Left colon (tissue), 2 donors: ENCODE measurements around the gene MORC2. TPM values are rescaled to one million over a fixed set of nuclear protein-coding genes. Genes with fewer than 3 reads are reported as not detected.

Experiments used
- ATAC-seq: fragments of 200-7000 bp; cut with Tn5 transposase; one replicate; pipeline ENCODE4 v1.9.1; 2020; ENCODE audit warnings: mild to moderate bottlenecking, moderate library complexity
- DNase-seq, 2 donors: peaks; one replicate each; pipeline ENCODE4 v3.0.0-alpha.2; 2020
- intact Hi-C, 2 donors: fragments of 100-400 bp; cut with DNase I in 1 of 2; cut with micrococcal nuclease in 1 of 2; formaldehyde crosslinking; loops; one replicate each; pipeline versions ENCODE4 v1.11.2 to v1.14.0; 2022; cut with DNase I, micrococcal nuclease
- total RNA-seq, 2 donors: library from RNA; stranded (reverse); fragmentation: NEBNext Ultra II Directional; extraction: Animal tissue kit (Norgen Biotek cat#: 25700); gene quantifications; one replicate each; pipeline ENCODE4 v1.2.1, GENCODE V29; 2021
- donor health status: DM: no; HTN: no; CAD: no.
- donor health status: DM: yes; HTN: yes; CAD: no.

The MORC2 gene
- total RNA-seq, 2 donors from 2014 or later = 17.7 to 21.1 TPM

DNA sequence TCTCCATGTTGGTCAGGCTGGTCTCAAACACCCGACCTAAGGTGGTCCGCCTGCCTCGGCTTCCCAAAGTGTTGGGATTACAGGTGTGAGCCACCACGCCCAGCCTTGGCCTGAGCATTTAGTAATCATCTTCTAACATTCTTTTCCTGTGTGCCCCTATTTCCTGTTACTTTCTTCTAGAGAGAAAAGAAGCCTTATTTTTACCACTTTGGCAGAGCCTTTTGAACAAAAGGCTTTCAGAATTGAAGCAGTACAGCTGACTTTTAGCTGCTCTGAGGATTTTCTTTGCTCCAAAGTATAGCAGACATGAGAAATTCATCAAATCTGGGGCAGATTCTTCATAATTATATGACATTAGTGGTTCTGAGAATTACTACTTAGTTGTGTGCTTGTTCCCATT, 13.4 kb downstream of the MORC2 start:
- DNase-seq (no peak), ATAC-seq (no peak)
- intact Hi-C loops = no loop called here

DNA sequence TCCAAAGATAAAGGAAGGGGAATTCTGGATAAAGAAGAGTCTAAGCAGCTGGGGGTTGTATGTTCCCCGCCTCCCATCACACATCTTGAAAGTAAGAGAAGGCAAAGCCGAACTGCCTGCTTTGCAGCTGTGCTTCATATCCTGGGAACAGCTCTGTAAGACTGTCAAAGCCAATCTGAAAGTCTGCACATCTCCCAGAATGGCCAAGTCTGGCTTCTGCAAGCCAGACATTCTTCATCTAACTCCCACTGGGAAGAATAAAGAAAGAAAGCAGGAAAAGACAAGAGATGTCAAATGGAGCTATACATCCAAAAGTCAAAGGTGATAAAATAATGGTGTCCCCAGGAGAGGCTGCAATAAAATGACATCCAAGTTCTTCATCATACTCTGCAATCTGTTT, 15.4 kb downstream of the MORC2 start:
- no peak for DNase-seq
- ATAC-seq = no peak
- intact Hi-C loops = no loop called here

DNA sequence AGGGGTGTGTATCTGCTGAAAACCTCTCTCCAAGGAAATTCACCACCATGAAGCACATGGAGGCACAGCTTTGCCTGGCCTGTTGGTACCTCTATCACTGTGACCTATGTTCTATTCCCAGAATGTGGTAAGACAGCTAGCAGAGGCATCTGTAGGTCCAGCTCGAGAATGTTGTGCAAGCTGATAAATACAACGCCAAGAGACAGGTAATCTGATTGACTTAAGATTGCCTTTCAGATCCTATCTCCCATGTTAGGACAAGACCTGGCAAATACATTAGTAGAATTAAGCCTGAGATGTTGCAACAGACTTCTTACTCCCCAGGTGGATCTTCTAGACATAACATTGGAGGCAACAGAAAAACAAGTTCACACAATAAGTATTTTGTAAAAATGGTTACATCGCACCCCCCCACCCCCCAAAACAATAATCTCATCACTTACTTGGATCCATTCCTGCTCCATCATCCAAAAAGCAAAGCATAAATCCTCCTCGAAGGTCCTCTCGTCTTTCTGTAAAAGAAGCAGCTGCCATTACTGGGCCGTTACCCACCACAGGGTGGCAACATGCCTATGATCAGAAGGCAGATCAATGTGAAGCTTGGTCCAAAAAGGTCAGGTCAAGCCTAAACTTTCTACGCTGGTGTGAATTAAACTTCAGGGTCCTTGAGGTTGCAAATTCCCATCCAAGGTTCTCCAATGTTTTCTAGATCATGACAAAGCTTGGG, 18.5 kb downstream of the MORC2 start:
- DNase-seq (no peak), ATAC-seq (no peak)
- intact Hi-C loops = loop anchor here (5.0 to 10.0 kb wide), 3 partner anchors 132 to 195 kb away; partner anchors contain the start of genes PLA2G3 (in 1 of the 2) and SMTN (in 1 of the 2)

DNA sequence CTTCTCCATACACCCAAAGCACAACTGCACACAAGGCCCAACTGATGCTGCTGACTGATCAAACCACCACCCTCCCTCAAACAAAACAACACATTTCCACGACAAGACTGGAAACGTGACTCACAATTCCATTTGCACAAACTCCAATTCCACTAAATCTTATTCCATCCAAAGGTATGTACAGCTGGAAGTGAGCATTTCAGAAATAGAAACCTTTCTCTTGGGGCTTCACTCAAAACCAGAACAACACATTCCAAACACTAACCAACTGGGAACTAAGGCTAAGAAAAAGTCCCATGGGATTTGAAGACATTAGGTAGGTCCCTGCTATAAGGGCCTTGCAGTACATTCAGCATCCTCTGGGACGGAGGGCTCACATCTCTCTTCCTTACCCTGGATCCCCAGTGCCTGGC, 19.6 kb downstream of the MORC2 start:
- ATAC-seq (no peak), DNase-seq (no peak)
- intact Hi-C loops = loop anchor here (5.0 to 10.0 kb wide), 3 partner anchors 133 to 196 kb away; partner anchors contain the start of genes PLA2G3 (in 1 of the 2) and SMTN (in 1 of the 2)

DNA sequence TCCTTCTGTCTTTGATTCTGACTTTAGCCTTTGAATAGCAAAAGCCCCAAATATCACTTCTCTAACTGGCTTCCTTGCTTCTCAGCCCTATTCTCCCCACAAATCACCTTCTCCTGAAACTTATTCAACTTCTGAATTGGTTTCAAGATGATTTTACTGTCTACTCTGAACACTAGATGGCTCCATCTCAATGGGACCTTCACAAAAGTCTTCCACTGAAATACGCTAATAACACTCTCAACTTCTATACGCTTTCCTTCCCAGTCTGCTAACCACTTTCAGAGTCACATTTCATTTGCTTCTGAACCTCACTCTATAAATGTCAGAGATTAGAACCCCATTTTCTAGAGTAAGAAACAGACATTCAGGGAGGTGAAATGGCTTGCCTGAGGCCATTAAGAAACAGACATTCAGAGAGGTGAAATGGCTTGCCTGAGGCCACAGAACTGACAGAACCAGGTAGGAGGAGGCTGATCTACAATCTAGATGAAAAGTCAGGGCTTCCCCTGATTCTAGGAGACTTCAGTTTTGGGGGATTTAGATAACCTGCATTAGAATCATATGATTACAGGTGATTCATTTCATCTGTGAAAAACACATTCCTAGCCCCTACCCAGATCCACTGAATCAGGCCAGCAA, 20.6 kb downstream of the MORC2 start:
- intact Hi-C loops = loop anchor here (5.0 to 10.0 kb wide), 3 partner anchors 134 to 197 kb away; partner anchors contain the start of genes PLA2G3 (in 1 of the 2) and SMTN (in 1 of the 2)
- DNase-seq (no peak), ATAC-seq (peak; percentile 80)

DNA sequence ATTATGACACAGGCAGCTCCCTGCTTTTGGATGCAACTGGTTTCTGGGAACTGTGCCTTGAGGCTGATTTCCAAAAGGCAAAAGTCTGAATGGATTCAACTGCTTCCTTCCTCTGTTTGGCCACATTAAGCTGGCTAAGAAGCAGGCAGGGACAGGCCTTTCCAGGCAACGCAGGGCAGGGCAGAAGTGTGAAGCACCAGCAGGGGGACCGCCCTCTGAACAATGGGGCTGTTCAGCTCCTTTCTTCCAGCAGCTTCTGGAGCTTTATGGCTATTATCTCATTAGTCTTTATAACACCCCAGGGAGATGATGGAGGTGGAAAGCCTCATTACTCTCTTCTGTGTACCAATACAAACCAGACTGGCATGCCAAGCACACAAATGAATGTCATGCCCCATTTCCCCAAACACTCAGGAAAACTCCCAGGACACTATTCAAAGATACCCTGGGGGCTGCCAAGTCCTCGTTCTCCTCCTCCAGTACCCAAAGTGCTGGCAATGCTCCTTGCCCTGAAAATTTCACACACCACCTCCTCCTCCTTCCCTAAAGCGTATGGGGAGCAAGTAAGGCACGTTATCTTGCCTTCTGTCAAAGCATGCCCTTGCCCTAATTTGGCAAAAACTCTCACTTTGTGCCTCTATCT, 21.3 kb downstream of the MORC2 start:
- ATAC-seq = peak; percentile 81
- peak in 1 of 2 donors; percentile 42 for DNase-seq
- intact Hi-C loops = loop anchor here (5.0 to 10.0 kb wide), 3 partner anchors 135 to 198 kb away; partner anchors contain the start of genes PLA2G3 (in 1 of the 2) and SMTN (in 1 of the 2)

DNA sequence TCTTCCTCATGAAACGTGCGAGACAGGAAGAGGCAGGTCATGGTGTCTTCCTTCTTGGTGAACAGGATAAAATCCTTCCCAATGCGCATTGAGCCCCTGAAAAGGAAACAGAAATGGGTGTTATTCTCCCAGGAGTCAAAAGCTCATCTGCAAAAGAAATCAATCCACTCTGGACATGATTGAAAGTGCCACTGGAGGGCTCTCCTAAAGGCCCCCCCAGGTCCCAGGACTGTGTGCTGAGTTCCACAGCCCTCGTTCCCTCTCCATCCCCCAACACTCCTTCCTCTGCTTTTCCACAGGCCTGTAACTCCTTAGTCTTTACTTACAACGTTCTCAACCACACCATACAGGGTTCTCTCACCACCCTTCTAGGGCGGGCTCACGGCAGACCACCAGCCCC, 22.2 kb downstream of the MORC2 start:
- ATAC-seq = no peak
- intact Hi-C loops = loop anchor here (5.0 to 10.0 kb wide), 3 partner anchors 136 to 198 kb away; partner anchors contain the start of genes PLA2G3 (in 1 of the 2) and SMTN (in 1 of the 2)
- DNase-seq = no peak

DNA sequence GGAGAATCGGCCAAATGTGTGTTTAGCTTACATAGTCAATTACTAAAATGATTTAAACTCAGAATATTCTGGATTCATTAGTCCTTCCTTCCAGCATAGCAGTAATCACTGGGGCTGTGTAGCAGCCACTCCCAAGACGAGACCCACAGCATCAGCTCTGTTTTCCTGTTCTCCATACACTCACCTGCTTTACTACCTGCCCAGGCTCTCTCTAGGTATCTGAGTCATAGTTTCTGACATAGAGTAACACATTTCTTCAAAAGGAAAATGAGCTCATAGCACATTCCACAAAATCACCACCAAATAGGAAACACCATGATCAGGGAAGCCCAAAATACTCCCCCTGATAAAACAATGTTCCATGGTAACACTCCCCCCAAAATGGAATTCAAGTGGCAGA, 22.9 kb downstream of the MORC2 start:
- intact Hi-C loops = loop anchor here (5.0 to 10.0 kb wide), 3 partner anchors 137 to 199 kb away; partner anchors contain the start of genes PLA2G3 (in 1 of the 2) and SMTN (in 1 of the 2)
- DNase-seq (no peak), ATAC-seq (no peak)

DNA sequence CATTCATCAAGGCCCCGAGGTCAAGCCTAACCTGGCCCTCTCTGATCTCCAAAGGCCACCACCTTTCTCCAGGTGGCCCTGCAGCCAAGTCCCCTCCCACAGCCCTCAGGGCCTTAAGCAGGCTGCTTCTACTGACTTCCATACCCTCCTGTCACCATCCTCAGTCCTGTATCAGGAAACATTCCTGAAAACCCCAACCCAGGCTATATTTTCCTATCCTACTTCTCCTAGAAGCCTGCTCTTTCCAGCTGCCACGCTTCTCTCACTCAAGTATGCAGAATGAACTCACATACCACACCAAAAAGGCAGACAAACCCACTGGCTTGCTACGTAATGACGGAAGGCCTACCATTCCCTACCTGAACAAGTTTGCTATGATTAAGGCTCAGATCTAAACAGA, 23.6 kb downstream of the MORC2 start:
- no peak for DNase-seq
- ATAC-seq = no peak
- intact Hi-C loops = loop anchor here (5.0 to 10.0 kb wide), 3 partner anchors 137 to 200 kb away; partner anchors contain the start of genes PLA2G3 (in 1 of the 2) and SMTN (in 1 of the 2)

DNA sequence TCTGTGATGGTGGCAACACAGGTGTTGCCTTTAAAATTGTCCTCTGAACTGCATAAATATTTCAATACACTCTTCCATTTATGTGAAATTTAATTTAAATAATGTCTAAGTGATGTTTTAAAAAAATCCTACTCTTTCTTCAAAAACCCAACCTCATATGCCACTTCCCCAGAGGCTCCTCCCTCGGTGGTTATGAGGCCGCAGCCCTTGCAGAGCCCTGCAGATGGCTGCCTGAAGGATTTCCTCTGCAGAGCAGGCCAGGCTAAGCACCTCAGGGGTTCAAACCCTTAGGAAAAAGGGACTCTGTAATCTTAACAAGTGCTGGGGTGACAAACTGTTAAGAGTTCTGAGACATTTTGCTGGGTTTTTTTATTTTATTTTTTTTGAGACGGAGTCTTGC, 25.2 kb downstream of the MORC2 start:
- DNase-seq (no peak), ATAC-seq (no peak)
- intact Hi-C loops = loop anchor here (10.0 kb wide), 2 partner anchors 151 to 201 kb away; partner anchors contain the start of gene PLA2G3 (in 1 of the 2)

DNA sequence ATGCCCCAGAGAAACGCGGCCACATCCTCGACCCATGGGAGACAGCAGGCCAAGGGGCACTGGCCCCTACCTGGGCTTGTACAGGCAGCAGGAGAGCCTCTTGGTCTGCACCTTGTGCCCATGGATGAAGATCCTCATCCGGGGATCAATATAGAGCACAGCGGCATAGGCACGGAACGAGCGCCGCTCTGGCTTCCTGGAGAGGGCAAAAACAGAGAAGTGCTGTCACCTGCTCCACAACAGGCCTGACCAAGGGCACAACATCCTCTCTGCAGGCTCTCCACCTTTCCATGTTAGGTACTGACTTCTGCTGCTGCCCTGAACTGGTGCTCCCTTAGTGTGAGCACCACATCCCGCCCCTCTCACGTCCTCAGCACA, 27.2 kb downstream of the MORC2 start:
- intact Hi-C loops = loop anchor here (10.0 kb wide), 2 partner anchors 153 to 203 kb away; partner anchors contain the start of gene PLA2G3 (in 1 of the 2)
- DNase-seq (no peak), ATAC-seq (no peak)

DNA sequence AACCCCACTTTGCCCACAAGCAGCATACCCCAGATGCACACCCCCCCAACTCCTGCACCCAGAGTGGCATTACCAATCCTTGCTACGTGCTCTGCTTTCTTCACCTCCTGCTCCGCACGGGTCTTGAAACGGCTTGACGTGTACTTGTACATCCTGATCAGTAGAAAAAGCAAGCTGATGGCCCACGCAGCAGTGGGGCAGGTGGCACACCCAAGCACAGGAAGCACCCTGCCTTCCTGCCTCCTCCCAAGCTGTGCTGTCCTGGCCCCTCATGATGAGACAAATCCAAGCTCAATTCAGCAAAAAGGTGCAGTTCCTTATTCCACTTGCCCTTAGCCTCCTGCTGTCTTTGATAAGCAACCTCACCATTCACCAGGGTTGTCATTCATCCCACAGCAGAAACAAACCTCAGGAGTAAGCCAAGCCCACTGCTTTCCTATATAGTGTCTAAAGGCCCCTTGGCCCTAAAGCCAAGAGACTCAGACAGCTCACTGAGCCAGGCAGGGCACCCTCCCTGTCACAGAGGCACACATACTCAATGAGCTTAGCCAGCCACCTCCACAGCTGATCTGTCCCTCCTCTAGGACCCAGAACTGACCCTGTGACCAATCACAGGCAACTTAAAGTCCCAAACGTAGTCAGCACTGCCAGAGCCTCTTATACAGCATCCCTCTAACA, 27.8 kb downstream of the MORC2 start:
- no peak for ATAC-seq
- intact Hi-C loops = loop anchor here (10.0 kb wide), 2 partner anchors 154 to 204 kb away; partner anchors contain the start of gene PLA2G3 (in 1 of the 2)
- DNase-seq = no peak

DNA sequence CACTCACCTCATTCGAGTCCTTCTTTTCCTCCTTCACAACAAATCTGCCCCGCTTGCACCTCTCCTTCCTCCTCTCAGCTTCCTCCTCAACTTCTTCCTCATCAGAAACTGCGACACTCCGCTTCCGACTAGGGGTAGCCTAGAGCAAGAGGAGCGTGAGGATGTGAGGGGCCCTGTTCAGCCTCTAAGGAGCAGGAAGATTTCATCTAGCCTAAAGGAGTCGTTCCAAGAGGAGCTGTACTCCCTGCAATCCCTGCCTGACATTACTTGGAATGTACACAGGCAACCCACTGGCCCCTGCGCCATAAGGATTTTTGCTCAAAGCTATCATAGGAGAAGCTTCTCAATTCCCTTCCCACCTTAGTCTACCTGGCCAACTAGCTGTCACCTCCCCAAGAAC, 34.5 kb downstream of the MORC2 start:
- DNase-seq = no peak
- no peak for ATAC-seq
- intact Hi-C loops = no loop called here

DNA sequence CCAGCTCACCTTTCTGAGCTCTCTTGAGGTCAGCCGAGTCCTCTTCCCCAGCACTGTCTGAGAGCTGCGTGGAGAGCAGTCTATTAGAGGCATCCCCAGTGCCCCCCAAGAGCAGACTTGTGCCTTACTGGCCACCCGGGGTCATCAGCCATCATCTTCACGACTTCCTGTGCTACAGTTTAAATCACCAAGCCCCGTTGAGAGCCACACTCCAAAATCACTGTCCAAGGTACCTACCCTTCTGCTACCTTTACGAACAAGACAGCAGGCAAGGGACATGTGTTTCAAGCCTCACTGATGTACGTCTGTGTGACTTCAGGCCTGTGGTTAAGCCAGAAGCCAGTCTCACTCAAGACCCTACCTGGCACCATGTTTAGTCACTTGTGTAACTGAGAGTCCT, 35.1 kb downstream of the MORC2 start:
- DNase-seq (no peak), ATAC-seq (no peak)
- intact Hi-C loops = no loop called here

DNA sequence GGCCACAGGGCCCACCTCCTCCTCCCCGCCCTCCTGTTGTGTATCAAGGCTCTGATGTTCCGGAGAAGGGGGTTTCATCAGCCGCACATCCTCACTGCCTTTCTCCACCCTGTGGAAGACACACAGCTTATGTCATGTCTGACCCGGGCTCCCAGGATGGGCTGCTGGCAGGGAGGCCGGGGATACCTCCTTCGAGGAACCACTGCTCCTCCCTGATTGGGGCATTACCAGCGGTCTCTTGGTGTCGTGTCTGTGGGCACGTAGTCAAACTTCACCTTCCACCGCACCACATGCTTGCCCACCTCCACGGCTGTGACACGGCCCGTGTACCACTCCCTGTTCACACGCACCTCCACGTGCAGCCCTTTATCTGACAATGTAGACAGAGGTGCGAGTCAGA, 35.9 kb downstream of the MORC2 start:
- no peak for DNase-seq
- intact Hi-C loops = no loop called here
- ATAC-seq = no peak

DNA sequence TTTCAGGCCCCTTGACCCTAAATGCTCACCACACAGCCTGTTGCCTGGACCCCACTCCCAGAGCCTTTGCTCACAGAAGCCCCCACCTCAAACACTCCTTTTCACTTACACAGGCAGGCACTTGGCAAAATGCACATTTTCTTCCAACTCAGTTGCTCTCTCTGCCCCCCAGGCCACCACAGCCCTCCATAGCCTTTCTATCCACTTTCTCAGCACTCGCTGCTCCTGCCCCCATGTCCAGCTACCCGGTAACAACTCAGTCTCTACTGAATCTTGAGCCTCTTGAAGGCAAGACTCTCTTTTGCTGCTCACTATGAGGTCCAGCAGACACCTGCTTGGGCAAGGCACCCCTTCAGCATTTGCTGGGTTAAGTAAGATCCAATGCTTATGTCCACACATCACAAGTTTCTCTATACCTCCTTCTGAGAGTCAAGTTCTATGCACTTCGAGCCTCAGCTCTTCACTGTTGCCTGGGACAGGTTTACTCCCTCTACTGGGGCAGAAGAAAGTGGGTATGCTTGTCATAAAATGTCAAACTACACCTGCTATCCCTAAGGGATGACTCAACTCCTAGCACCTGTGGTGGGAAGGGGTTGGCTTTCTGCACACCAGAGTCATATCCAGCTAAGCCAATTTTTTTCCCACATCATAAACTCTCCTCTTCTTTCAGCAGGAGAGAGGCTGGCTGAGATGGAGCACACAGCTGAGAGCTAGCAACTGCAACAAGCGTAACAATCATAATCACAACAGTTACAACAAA, 36.9 kb downstream of the MORC2 start:
- intact Hi-C loops = no loop called here
- ATAC-seq (no peak), DNase-seq (no peak)

DNA sequence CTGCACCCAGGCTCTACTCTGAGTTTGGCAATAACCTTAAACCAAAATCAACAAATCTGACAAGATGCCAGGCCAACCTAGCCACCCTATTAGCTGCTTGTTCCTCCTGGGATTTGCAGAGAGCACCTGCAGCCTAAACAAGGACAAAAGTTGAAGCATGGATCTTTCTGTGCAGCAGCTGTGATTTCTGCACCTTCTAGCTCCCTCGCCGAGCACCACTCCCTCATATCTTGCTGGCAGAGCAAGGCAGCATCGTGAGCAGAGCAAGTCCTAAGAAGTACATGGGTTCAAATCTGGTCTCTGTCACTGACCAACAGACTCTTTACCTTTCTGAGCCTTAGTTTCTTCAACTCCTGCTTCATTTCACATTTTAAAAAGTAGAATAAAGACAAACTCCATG, 38.3 kb downstream of the MORC2 start:
- ATAC-seq = no peak
- intact Hi-C loops = no loop called here
- no peak for DNase-seq

DNA sequence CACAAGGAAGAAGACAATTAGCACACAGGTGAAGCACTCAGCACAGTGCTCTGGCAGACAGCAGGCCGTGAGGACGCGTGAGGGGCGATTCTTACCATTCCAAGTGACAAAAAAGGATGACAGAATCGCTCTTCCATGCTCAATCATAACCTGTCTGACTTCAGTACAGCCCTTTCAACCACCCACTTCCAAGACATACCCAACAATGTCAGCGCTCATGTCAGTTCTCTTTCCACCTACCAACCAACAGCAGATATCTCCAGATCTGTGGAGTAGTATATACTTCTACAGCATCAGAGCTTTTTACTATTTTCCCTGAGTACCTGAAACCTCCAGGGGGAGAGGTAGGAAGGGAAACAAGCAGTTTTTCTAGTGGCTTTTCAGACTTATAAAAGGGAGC, 40.2 kb downstream of the MORC2 start:
- DNase-seq = no peak
- intact Hi-C loops = no loop called here
- ATAC-seq = no peak
